ENCODE data around the gene DEFB113. TPM values are rescaled to one million over a fixed set of nuclear protein-coding genes. Genes with fewer than 3 reads are reported as not detected.

Gene DEFB113
- total RNA-seq, 1 donor from 2014 or later = not detected

DNA sequence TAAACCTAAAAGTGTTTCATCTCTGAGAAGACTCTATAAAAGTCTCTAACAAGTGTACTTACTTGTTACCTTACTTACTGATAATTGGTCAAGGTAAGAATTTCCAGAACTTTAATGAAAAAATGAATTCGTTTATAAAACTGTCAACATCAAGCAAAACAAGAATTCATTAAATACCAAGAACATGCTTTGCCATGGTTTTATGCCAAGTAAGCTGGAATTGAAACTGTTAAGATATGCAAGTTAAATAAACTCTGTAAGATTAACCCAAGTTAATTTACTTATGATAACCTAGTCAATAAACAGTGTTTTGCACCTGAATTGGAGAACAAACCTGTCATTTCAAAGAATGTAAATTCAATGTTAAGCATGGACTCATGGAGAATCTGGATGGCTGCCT lies 17.1 kb upstream of the DEFB113 start:
- H3K36me3 ChIP-seq = no peaks in the 10 kb centered on the region
- no peak for TF ChIP-seq CTCF (IDR thresholded peaks at IDR 0.05)
- no peaks in the 10 kb centered on the region for H3K9me3 ChIP-seq
- H3K27me3 ChIP-seq = no peaks in the 10 kb centered on the region
- H3K4me1 ChIP-seq = no peaks in the 10 kb centered on the region
- H3K4me3 ChIP-seq = no peak overlapping the region
- intact Hi-C loops (cut with DNase I) = no loop called here
- no peak for DNase-seq (ENCODE audit: low spot score in 2 of 2)
- no peak overlapping the region for H3K27ac ChIP-seq

DNA sequence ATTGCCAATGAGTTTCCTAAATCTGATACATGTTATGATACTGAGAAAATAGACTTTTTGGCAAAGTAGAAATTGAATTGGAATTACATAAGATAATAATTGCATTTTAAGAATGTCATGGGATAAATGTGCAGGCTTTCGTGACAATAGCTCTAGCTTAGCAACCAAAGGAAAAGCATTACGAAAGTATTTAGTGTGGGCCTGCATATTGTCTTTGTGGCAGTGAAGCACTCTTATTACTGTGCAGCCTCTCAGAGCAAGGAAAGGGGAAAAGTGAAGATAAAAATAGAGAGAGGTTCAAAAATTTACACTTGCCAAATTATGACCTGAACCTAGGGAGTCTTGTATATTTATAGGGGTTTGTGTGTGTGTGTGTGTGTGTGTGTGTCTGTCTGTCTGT lies 12.6 kb upstream of the DEFB113 start:
- Histone ChIP-seq H3K4me1 (no peaks in the 10 kb centered on the region), H3K4me3 (no peak overlapping the region), H3K36me3 (no peaks in the 10 kb centered on the region), H3K9me3 (no peaks in the 10 kb centered on the region), H3K27ac (no peak overlapping the region), H3K27me3 (no peaks in the 10 kb centered on the region)
- TF ChIP-seq CTCF (IDR thresholded peaks at IDR 0.05) = no peak
- intact Hi-C loops (cut with DNase I) = no loop called here
- no peak for DNase-seq (ENCODE audit: low spot score in 2 of 2)

GRCh38 chr6:49980898-49981297 lies 11.5 kb upstream of the DEFB113 start:
- no peak overlapping the region for H3K4me3 ChIP-seq
- intact Hi-C loops (cut with DNase I) = no loop called here
- no peak for DNase-seq (ENCODE audit: low spot score in 2 of 2)
- no peaks in the 10 kb centered on the region for H3K9me3 ChIP-seq
- no peaks in the 10 kb centered on the region for H3K36me3 ChIP-seq
- H3K27me3 ChIP-seq = no peaks in the 10 kb centered on the region
- no peaks in the 10 kb centered on the region for H3K4me1 ChIP-seq
- no peak overlapping the region for H3K27ac ChIP-seq
- TF ChIP-seq CTCF (IDR thresholded peaks at IDR 0.05) = no peak

GRCh38 chr6:49979584-49979983 lies 10.2 kb upstream of the DEFB113 start:
- no peaks in the 10 kb centered on the region for H3K9me3 ChIP-seq
- TF ChIP-seq CTCF (IDR thresholded peaks at IDR 0.05) = no peak
- no peak overlapping the region for H3K4me3 ChIP-seq
- H3K27ac ChIP-seq = no peak overlapping the region
- DNase-seq (ENCODE audit: low spot score in 2 of 2) = no peak
- H3K36me3 ChIP-seq = no peaks in the 10 kb centered on the region
- intact Hi-C loops (cut with DNase I) = no loop called here
- no peaks in the 10 kb centered on the region for H3K27me3 ChIP-seq
- no peaks in the 10 kb centered on the region for H3K4me1 ChIP-seq

DNA sequence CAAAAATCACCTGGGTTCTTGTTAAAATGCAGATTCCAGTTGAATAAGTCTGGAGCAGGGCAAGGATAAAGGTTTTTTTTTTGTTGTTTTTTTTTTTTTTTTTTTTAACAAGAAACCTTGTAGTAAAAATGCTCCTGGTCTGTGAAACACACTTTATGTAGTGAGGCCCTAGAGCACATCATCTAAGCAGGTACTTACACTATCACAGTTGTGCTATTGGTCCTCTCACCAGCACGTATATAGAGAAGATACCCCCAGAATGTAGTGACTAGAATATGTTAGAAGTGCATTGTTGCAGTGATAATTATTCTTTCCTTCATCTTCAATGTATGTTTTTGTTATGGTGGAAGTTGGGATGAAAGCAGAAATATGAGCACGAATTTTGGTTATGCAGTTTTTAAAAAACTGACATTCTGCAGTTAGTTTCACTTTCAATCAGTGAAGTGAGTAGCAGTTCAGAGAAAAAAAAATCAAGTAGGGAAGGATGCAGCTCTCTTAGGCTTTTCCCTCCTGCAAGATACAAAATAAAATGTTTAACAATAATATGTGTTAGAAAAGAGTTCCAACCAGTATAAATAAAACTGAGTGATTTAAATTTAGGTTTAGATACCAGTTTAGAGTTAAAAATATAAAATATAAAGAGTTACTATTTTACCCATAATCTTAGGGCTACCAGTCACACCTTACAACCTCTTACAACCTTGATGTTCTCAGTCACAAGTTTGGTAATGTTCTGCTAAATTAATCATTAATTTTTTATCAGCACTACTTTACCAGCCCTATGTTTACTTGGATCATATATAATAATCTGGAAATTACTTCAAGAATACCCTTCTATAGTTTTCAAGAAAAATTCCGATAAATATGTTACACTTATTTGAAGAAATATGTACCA lies 9.2 kb upstream of the DEFB113 start:
- TF ChIP-seq CTCF (IDR thresholded peaks at IDR 0.05) = no peak
- H3K4me3 ChIP-seq = no peak overlapping the region
- H3K36me3 ChIP-seq = no peaks in the 10 kb centered on the region

More for the DNA sequence above, 9.2 kb upstream of the DEFB113 start:
- no peaks in the 10 kb centered on the region for H3K9me3 ChIP-seq
- intact Hi-C loops (cut with DNase I) = no loop called here
- H3K27me3 ChIP-seq = no peaks in the 10 kb centered on the region
- no peak overlapping the region for H3K27ac ChIP-seq
- DNase-seq (ENCODE audit: low spot score in 2 of 2) = no peak
- no peaks in the 10 kb centered on the region for H3K4me1 ChIP-seq

Data from ascending aorta (tissue), 2 donors.